WI38 (cell line): Measurements from ENCODE around the gene PIGV.
"Not testable (repeated sequence)": the region's sequence is repeated elsewhere in the genome, so short reads cannot be mapped to it uniquely, and the experiment has no call there.

Source experiments
- H3K4me3 ChIP-seq: 2 replicates; pipeline ENCODE4 v1.5.1; 2011; ENCODE audit warnings: low read depth, mild to moderate bottlenecking, control low read depth, low read length
- CTCF ChIP-seq: IDR thresholded peaks from 2 replicates; pipeline ENCODE4 v1.5.1; 2012; ENCODE audit warnings: low read depth, mild to moderate bottlenecking, control low read depth, low read length

Gene PIGV

GRCh38 chr1:26838474-26839338 lies 51.0 kb downstream of the PIGV start:
- TF ChIP-seq CTCF: no peak
- H3K4me3 ChIP-seq: no peak overlapping the region

- no peak for TF ChIP-seq CTCF
- H3K4me3 ChIP-seq: no peak overlapping the region
These were observed 51.6 kb downstream of the PIGV start for GRCh38 chr1:26839339-26839722.

- no peak for TF ChIP-seq CTCF
- H3K4me3 ChIP-seq: no peak overlapping the region
These were observed 52.0 kb downstream of the PIGV start for GRCh38 chr1:26839779-26840178.

- no peak for TF ChIP-seq CTCF
- no peak overlapping the region for H3K4me3 ChIP-seq
These were observed 56.9 kb downstream of the PIGV start for GRCh38 chr1:26844424-26845196.

- not testable (repeated sequence) for H3K4me3 ChIP-seq
These were observed 60.1 kb downstream of the PIGV start for GRCh38 chr1:26847826-26848225.
